Neural progenitor cell (in vitro differentiated cells): ENCODE measurements around the gene CUL7. TPM values are rescaled to one million over a fixed set of nuclear protein-coding genes. Genes with fewer than 3 reads are reported as not detected.
"Not testable (repeated sequence)": the region's sequence is repeated elsewhere in the genome, so short reads cannot be mapped to it uniquely, and the experiment has no call there.

Experiments
- DNase-seq: peaks from one replicate; pipeline ENCODE4 v3.0.0-alpha.2; 2016; ENCODE audit warnings: low spot score
- H2AFZ ChIP-seq: fragments of 200-600 bp; sonication (generic); replicated peaks from 2 replicates; pipeline ENCODE4 v1.6.1; 2016; ENCODE audit warnings: antibody characterized with exemption
- H3F3A ChIP-seq: fragments of 200-600 bp; sonication (generic); 2 replicates; pipeline ENCODE4 v1.6.1; 2016; ENCODE audit warnings: antibody characterized with exemption, low read depth
- H3K27ac ChIP-seq: fragments of 200-600 bp; sonication (generic); 2 replicates; pipeline ENCODE4 v1.5.1; 2016; ENCODE audit warnings: mild to moderate bottlenecking
- H3K27me3 ChIP-seq: fragments of 200-600 bp; sonication (generic); 2 replicates; pipeline ENCODE4 v1.6.1; 2016; ENCODE audit warnings: mild to moderate bottlenecking, moderate library complexity
- H3K36me3 ChIP-seq: fragments of 200-600 bp; sonication (generic); 2 replicates; pipeline ENCODE4 v1.5.1; 2016
- H3K4me1 ChIP-seq: fragments of 200-600 bp; sonication (generic); 2 replicates; pipeline ENCODE4 v1.6.1; 2016; ENCODE audit warnings: mixed run types
- H3K4me2 ChIP-seq: fragments of 200-600 bp; sonication (generic); 2 replicates; pipeline ENCODE4 v1.6.1; 2016
- H3K4me3 ChIP-seq: fragments of 200-600 bp; sonication (generic); 2 replicates; pipeline ENCODE4 v1.5.1; 2016
- H3K79me2 ChIP-seq: fragments of 200-600 bp; sonication (generic); 2 replicates; pipeline ENCODE4 v1.6.1; 2016; ENCODE audit warnings: low read depth
- H3K9ac ChIP-seq: fragments of 200-600 bp; sonication (generic); 2 replicates; pipeline ENCODE4 v1.6.1; 2016
- H3K9me3 ChIP-seq: fragments of 200-600 bp; sonication (generic); 2 replicates; pipeline ENCODE4 v1.5.1; 2016; ENCODE audit warnings: low read depth
- H4K20me1 ChIP-seq: fragments of 200-600 bp; sonication (generic); 2 replicates; pipeline ENCODE4 v1.6.1; 2016; ENCODE audit warnings: low read depth
- H3K27ac Mint-ChIP-seq: 3 replicates; pipeline ENCODE4 v1.8.0; 2021; ENCODE audit warnings: mixed read lengths
- H3K27me3 Mint-ChIP-seq: 2 replicates; pipeline ENCODE4 v1.8.0; 2022; ENCODE audit warnings: low read depth, mild to moderate bottlenecking, inconsistent platforms, moderate library complexity, mixed read lengths; ENCODE audit not compliant: insufficient read depth
- H3K36me3 Mint-ChIP-seq: 3 replicates; pipeline ENCODE4 v1.8.0; 2021; ENCODE audit warnings: mixed read lengths
- H3K4me1 Mint-ChIP-seq: 3 replicates; pipeline ENCODE4 v1.8.0; 2021; ENCODE audit warnings: mixed read lengths
- H3K4me3 Mint-ChIP-seq: 3 replicates; pipeline ENCODE4 v1.8.0; 2021; ENCODE audit warnings: mild to moderate bottlenecking, moderate library complexity, mixed read lengths
- H3K9me3 Mint-ChIP-seq: 3 replicates; pipeline ENCODE4 v1.8.0; 2020; ENCODE audit warnings: mixed read lengths
- EZH2 ChIP-seq: fragments of 200-600 bp; sonication (generic); IDR thresholded peaks from 2 replicates; pipeline ENCODE4 v1.6.1; 2017; ENCODE audit warnings: antibody characterized with exemption, mild to moderate bottlenecking, moderate library complexity
- EZH2phosphoT487 ChIP-seq: fragments of 200-600 bp; sonication (generic); IDR thresholded peaks from 2 replicates; pipeline ENCODE4 v1.6.1; 2017; ENCODE audit warnings: antibody characterized with exemption
- total RNA-seq: library from RNA; depleted of rRNA; stranded (reverse); fragments of >200 nt; gene quantifications from 2 replicates; pipeline ENCODE4 v1.2.3, GENCODE V29; 2015; ENCODE audit warnings: low replicate concordance
- TF ChIP-seq, protein P1 (sequence below): fragments of 200-600 bp; sonication (generic); IDR thresholded peaks from 2 replicates; pipeline ENCODE4 v1.5.1; 2017; ENCODE audit warnings: antibody characterized with exemption, mild to moderate bottlenecking

Gene CUL7
- total RNA-seq, 1 donor from 2014 or later, result 23.1 TPM

DNA sequence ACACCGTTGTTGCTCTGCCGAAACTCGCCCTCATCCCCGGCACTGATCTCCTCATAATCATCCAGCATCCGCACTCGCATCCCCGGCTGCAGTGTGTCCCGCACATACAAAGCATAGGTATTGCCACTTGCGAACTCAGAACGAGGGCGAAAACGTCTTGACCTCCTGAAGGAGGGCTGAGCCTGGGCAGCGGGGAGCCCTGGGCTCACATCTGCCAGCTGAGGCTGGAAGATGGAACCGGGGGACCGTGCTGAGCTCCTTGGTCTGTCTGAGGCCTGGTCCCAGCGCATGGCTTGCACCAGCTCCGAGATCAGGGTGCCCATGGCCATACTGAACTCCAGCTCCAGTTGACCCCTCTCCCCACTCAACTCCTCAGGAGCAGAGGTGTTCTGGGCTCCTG, 2.7 kb downstream of the CUL7 start:
- H3K4me1 ChIP-seq, result no peaks in the 10 kb centered on the region
- peak overlapping the region; percentile 70 for H3K4me3 Mint-ChIP-seq
- no peaks in the 10 kb centered on the region for H3K9me3 Mint-ChIP-seq
- peaks cover 11% of the 10 kb centered on the region for H3F3A ChIP-seq
- no peak overlapping the region for H3K9ac ChIP-seq
- no peak overlapping the region for H3K4me2 ChIP-seq
- peaks cover 26% of the 10 kb centered on the region for H3K36me3 Mint-ChIP-seq
- DNase-seq, result no peak
- H3K27me3 ChIP-seq, result no peaks in the 10 kb centered on the region
- H3K27me3 Mint-ChIP-seq, result peaks cover 14% of the 10 kb centered on the region
- TF ChIP-seq EZH2, result no peak
- H3K27ac ChIP-seq, result no peak overlapping the region
- H3K36me3 ChIP-seq, result no peaks in the 10 kb centered on the region
- H3K27ac Mint-ChIP-seq, result no peak overlapping the region
- no peak overlapping the region for H2AFZ ChIP-seq
- H3K9me3 ChIP-seq, result no peaks in the 10 kb centered on the region
- H3K79me2 ChIP-seq, result peaks cover 18% of the 10 kb centered on the region
- peaks cover 27% of the 10 kb centered on the region for H3K4me1 Mint-ChIP-seq
- no peaks in the 10 kb centered on the region for H4K20me1 ChIP-seq
- H3K4me3 ChIP-seq, result no peak overlapping the region

DNA sequence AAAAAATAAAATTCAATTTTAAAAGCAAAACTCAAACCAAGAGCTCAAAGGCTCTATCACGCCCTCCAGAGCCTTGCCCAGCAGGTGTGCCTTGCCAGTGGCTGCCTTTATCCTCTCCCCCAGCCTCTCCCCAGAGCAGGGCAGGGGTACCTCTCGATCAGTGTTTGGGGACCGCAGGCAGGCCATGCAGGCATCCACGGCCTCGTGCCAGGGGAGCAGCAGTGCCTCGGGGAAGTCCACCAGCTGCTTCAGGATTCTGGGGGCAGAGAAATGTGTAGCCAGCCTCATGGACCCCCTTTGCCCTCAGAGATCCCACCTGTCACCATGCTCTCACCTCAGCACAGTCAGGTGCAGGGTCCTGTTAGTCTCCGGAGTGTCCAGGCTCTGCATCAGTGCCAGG, 5.7 kb downstream of the CUL7 start:
- no peak overlapping the region for H3K27ac ChIP-seq
- H3K79me2 ChIP-seq, result peaks cover 15% of the 10 kb centered on the region
- Mint-ChIP-seq H3K9me3 (no peaks in the 10 kb centered on the region), H3K4me3 (no peak overlapping the region), H3K4me1 (peaks cover 18% of the 10 kb centered on the region), H3K27me3 (peaks cover 13% of the 10 kb centered on the region), H3K36me3 (peaks cover 25% of the 10 kb centered on the region), H3K27ac (no peak overlapping the region)
- no peaks in the 10 kb centered on the region for H3K36me3 ChIP-seq
- H3K4me2 ChIP-seq, result no peak overlapping the region
- H4K20me1 ChIP-seq, result no peaks in the 10 kb centered on the region
- no peaks in the 10 kb centered on the region for H3F3A ChIP-seq
- no peak overlapping the region for H3K4me3 ChIP-seq
- H3K4me1 ChIP-seq, result no peaks in the 10 kb centered on the region
- no peaks in the 10 kb centered on the region for H3K27me3 ChIP-seq
- H2AFZ ChIP-seq, result no peak overlapping the region
- no peak for DNase-seq
- H3K9ac ChIP-seq, result no peak overlapping the region
- TF ChIP-seq EZH2 (no peak), EZH2phosphoT487 (no peak)
- TF ChIP-seq, protein P1, sequence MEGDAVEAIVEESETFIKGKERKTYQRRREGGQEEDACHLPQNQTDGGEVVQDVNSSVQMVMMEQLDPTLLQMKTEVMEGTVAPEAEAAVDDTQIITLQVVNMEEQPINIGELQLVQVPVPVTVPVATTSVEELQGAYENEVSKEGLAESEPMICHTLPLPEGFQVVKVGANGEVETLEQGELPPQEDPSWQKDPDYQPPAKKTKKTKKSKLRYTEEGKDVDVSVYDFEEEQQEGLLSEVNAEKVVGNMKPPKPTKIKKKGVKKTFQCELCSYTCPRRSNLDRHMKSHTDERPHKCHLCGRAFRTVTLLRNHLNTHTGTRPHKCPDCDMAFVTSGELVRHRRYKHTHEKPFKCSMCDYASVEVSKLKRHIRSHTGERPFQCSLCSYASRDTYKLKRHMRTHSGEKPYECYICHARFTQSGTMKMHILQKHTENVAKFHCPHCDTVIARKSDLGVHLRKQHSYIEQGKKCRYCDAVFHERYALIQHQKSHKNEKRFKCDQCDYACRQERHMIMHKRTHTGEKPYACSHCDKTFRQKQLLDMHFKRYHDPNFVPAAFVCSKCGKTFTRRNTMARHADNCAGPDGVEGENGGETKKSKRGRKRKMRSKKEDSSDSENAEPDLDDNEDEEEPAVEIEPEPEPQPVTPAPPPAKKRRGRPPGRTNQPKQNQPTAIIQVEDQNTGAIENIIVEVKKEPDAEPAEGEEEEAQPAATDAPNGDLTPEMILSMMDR, result no peak
- H3K9me3 ChIP-seq, result no peaks in the 10 kb centered on the region

DNA sequence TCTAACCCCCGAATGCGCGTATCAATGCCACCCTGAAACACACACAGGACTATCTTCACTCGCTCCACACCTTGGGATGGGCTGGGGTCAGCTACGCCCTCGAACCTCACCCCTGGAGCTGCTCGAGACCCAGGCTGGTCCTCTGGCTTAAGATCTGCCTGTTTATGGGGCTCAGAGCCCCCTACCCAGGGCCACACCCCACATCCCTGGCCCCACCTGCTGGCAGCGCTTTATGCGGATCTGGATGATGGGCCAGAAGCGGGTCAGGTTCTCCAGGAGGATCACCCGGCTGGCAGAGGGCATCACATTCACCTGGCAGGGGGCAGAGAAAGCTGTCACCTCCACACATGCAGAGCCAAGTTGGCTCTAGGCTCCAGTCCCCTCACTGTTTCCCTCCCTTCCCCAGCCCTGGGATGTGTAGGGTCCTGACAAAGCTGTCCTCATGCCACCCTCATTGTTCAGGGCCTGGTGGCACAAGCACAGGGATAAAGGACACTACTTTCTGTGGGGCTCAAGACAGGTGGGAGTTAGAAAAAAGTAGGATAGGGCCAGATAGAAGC, 8.2 kb downstream of the CUL7 start:
- Mint-ChIP-seq H3K36me3 (peaks cover 20% of the 10 kb centered on the region), H3K4me3 (no peak overlapping the region), H3K27ac (no peak overlapping the region), H3K4me1 (peaks cover under 1% of the 10 kb centered on the region), H3K27me3 (peaks cover 6% of the 10 kb centered on the region), H3K9me3 (no peaks in the 10 kb centered on the region)
- H3K4me1 ChIP-seq, result no peaks in the 10 kb centered on the region
- H3F3A ChIP-seq, result no peaks in the 10 kb centered on the region
- H3K27me3 ChIP-seq, result no peaks in the 10 kb centered on the region
- no peak overlapping the region for H3K27ac ChIP-seq
- no peak overlapping the region for H3K4me3 ChIP-seq
- no peaks in the 10 kb centered on the region for H3K9me3 ChIP-seq
- H3K9ac ChIP-seq, result no peak overlapping the region
- no peaks in the 10 kb centered on the region for H4K20me1 ChIP-seq
- H3K79me2 ChIP-seq, result no peaks in the 10 kb centered on the region
- TF ChIP-seq, protein P1, result no peak
- TF ChIP-seq EZH2phosphoT487, result no peak
- no peak for TF ChIP-seq EZH2
- H3K36me3 ChIP-seq, result no peaks in the 10 kb centered on the region
- H3K4me2 ChIP-seq, result no peak overlapping the region
- DNase-seq, result no peak
- no peak overlapping the region for H2AFZ ChIP-seq

DNA sequence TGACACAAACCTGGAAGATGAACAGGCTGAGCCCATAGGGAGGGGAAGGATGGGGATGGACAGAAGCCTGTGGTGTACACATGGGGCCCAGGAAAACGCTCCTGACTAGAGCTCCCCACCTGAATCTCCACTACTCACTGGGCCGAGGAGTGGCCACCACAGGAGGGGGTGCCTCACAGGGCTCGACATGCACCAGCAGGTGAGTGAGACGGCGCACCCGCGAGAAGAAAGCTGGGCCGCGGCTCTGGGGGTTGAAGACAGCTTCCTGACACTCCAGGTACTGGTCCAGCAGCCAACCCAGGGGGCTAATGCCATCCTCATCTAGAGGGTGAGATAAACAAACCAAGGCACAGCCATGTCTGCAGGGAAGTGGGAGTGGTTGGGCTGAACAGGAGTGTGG, 10.3 kb downstream of the CUL7 start:
- H3K79me2 ChIP-seq, result no peaks in the 10 kb centered on the region
- peaks cover 8% of the 10 kb centered on the region for H3K27me3 Mint-ChIP-seq
- H3K4me1 Mint-ChIP-seq, result no peaks in the 10 kb centered on the region
- H3K9me3 Mint-ChIP-seq, result no peaks in the 10 kb centered on the region
- TF ChIP-seq, protein P1, result no peak
- TF ChIP-seq EZH2 (no peak), EZH2phosphoT487 (no peak)
- H3K4me1 ChIP-seq, result no peaks in the 10 kb centered on the region
- H3K27me3 ChIP-seq, result no peaks in the 10 kb centered on the region
- H3F3A ChIP-seq, result no peaks in the 10 kb centered on the region
- H4K20me1 ChIP-seq, result no peaks in the 10 kb centered on the region
- H3K27ac Mint-ChIP-seq, result no peak overlapping the region
- H3K4me2 ChIP-seq, result no peak overlapping the region
- H3K36me3 ChIP-seq, result no peaks in the 10 kb centered on the region
- H3K27ac ChIP-seq, result no peak overlapping the region
- H3K4me3 ChIP-seq, result no peak overlapping the region
- H2AFZ ChIP-seq, result no peak overlapping the region
- H3K4me3 Mint-ChIP-seq, result no peak overlapping the region
- no peaks in the 10 kb centered on the region for H3K9me3 ChIP-seq
- DNase-seq, result no peak
- H3K9ac ChIP-seq, result no peak overlapping the region
- peaks cover 26% of the 10 kb centered on the region for H3K36me3 Mint-ChIP-seq

DNA sequence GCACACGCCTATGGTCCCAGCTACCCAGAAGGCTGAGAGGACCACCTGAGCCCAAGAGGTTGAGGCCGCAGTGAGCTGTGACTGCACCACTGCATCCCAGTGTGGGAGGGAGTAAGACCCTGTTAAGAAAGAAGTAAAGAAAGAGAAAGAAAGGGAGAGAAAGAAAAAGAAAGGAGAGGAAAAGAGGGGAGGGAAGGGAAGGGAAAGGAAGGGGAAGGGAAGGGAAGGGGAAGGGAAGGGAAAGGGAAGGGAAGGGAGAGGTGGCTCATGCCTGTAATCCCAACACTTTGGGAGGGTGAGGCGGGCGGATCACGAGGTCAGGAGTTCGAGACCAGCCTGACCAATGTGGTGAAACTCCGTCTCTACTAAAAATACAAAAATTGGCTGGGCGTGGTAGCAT, 12.2 kb downstream of the CUL7 start:
- H3K4me3 ChIP-seq, H3K4me2 ChIP-seq, H3K9ac ChIP-seq, H3K27ac Mint-ChIP-seq, H3K27ac ChIP-seq, H3K4me1 Mint-ChIP-seq, H2AFZ ChIP-seq, H4K20me1 ChIP-seq, H3F3A ChIP-seq, H3K9me3 ChIP-seq, H3K4me3 Mint-ChIP-seq, H3K36me3 ChIP-seq, H3K79me2 ChIP-seq, H3K9me3 Mint-ChIP-seq, H3K4me1 ChIP-seq, H3K27me3 ChIP-seq, DNase-seq, H3K27me3 Mint-ChIP-seq: not testable (repeated sequence)
- peaks cover 36% of the 10 kb centered on the region for H3K36me3 Mint-ChIP-seq
